Left renal cortex interstitium (tissue), 4 donors: ENCODE results near the gene DUSP16. TPM values are rescaled to one million over a fixed set of nuclear protein-coding genes. Genes with fewer than 3 reads are reported as not detected.
"Not testable (repeated sequence)": the region's sequence is repeated elsewhere in the genome, so short reads cannot be mapped to it uniquely, and the experiment has no call there.

ENCODE experiments used
- DNase-seq, 4 donors: peaks; one replicate each; pipeline ENCODE4 v3.0.0-alpha.2; 2013; ENCODE audit warnings: low read depth in 4 of 4, low spot score in 2 of 4, missing footprints in 1 of 4
- polyA plus RNA-seq, 4 donors: library from polyadenylated mRNA; unstranded; fragments of 120-200 nt; gene quantifications; one replicate each; pipeline ENCODE4 v1.2.1, GENCODE V29; 2013; ENCODE audit not compliant: insufficient read length in 4 of 4

The DUSP16 gene
- polyA plus RNA-seq, 4 donors, result 23.8 to 27.7 (median 25.7) TPM

DNA sequence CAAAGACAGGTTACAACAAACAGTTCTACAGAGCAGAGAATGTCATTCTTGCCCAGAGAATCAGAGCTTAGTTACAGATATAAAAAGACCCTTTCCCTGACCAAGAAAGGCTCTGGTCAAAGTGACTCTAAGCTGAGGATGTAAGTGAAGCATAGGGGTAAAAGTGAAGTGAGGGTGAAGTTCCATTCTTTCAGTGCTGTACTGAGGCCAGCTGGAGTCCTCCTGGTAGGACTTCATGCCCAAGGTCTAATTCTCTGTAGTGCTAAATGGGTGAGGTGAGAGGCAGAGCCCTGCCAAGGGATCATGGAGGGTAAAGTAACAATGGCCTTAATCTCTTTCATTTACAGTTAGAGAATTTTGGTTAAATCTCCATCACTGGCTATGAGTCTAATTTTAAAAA is 38.5 kb downstream of the DUSP16 start:
- DNase-seq, result no peak

DNA sequence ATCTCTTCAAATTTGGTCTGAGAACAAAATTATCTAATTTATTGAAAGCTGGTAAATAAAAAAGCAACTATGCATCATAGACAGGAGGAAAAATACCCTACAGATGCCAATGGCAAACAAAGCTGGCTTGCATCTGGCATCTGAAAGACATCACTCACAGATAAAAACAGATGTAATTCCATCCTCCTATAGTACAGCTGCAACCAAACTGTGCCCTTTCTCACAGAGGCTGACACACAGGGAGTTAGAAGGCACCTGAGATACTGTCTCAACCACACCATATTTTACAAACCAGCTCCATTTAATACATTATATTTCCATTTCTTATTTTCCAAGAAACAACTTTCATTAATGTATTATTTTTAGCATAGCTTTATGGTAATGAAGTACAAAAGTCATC is 39.4 kb downstream of the DUSP16 start:
- DNase-seq, result no peak

DNA sequence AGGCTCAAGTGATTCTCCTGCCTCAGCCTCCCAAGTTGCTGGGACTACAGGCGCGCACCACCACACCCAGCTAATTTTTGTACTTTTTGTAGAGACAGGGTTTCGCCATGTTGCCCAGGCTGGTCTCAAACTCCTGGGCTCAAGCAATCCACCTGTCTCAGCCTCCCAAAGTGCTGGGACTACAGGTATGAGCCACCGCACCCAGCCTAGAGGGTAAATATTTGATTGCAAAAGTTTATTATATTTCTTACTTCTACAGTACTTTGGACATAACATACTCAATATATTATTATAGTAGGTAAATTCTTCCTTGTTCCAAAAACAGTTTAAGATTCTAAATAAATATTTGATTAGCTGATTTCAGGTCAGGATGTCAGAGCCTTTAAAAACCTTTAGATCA is 40.0 kb downstream of the DUSP16 start:
- DNase-seq, result not testable (repeated sequence)

DNA sequence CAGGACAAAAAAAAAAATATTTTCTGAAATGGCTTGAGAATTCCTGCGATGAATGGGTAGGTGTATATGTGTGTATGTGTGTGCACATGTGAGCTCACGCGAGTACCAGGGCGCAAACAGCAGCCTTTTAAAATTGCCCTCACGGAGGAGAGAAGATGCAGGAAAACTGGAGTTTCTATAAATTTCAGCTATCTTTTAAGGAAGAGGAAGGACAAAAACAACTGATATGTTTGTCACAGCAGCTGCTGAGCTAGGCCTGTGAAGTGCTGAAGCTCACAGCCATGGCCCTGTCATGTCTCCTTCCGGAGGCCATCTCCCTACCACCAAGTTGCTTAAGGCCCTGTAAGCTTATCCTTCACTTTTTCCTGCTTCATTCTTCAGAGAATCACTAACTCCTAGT is 40.8 kb downstream of the DUSP16 start:
- DNase-seq, result no peak

DNA sequence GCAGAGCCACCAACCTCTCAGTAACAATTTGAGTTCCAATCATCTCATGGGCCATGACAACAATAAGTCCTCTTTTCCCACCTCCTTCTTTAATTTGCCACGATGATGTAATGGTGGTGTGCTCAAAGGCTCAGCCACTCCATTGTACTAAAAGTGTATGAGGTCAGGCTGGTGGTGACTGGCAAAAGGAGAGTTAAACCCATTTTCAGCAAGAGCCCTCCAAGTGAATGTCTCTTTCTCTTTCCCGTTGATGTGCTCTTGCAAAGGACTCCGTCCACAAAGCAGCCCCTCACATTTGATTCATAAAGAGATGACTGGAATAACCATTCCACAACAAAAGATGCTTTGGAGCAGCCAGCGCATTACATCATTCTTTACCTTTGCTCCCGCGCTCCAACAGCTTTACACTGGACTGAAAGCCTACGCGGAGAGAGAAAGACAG is 41.6 kb downstream of the DUSP16 start:
- DNase-seq, result no peak

DNA sequence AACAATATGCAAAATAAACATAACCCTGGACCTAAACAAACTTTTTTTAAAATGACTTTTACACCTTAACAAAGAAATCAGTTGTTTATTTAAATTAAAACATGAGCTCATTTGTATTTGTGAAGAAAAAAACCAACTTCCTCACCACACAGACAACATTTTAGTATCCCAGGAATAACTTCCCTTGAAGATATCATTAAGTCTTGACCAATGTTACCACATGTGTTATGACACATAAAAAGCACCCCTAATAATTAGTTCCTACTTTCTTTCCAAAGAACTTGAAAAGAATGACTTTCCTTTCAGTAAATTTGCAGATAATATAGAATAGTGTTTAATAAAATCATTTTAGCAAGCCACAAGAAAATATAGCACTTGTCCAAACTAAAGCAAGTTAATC is 42.4 kb downstream of the DUSP16 start:
- no peak for DNase-seq

DNA sequence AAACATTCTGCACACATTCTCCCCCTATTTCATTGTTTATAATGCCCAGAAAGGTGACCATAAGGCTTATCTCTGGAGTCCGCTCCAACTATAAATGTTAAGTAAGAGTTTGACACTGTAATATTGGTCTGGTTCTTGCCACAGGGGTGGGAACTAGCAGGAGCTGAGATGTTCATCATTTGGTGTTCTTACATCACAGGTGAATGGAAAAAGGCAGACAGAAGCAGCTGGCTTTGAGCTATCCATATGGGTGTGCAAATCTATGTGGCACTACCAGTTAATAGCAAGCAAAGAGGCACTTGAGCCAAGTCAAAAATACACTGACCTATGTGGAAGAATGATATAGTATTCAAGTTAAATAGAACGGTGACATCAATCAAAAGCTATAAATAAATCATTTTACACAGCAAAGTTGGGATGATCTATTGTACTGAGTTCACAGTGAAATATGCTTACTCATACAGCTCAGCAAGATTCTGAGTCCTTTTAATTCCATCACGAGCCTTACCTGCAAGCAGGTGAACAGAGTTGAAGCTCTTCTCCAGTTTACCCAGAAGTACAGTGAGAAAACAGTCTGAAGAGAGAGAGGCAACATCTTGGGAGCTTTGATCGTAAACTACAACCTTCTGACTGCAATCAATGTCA is 43.2 kb downstream of the DUSP16 start:
- DNase-seq, result no peak

DNA sequence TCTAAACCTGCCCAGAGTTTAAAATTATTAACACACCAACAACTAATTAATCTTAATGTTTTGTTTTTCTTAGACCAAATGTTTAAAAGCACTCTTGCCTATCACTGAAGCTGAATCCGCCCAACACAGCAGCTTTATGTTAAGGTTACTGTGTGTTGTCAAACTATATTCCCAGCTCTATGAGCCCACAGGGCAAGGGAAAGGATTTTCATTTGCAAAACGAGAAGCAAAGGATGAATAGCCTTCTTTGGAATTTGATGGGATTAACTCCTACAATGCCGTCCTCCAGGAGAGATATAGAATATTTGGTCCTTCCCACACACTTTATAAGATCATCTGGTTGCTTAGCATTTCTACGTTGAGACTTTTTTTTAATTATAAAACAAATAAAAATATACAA is 43.7 kb downstream of the DUSP16 start:
- no peak for DNase-seq

DNA sequence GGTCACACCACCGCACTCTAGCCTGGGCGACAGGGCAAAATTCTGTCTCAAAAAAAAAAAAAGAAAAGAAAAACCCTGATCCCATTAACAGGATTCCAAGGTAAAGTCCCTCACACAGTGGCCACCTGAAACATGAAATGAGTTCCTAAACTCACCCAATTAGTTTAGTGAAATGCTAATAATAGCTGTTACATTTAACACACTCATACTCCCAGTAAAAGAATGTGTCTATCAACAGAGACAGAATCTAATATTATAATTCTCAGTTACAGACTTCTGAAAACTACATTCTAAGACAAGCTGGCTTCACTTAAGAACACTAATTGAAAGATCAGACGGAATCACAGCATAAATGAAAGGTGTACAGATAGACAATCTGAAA is 44.2 kb downstream of the DUSP16 start:
- DNase-seq, result no peak

DNA sequence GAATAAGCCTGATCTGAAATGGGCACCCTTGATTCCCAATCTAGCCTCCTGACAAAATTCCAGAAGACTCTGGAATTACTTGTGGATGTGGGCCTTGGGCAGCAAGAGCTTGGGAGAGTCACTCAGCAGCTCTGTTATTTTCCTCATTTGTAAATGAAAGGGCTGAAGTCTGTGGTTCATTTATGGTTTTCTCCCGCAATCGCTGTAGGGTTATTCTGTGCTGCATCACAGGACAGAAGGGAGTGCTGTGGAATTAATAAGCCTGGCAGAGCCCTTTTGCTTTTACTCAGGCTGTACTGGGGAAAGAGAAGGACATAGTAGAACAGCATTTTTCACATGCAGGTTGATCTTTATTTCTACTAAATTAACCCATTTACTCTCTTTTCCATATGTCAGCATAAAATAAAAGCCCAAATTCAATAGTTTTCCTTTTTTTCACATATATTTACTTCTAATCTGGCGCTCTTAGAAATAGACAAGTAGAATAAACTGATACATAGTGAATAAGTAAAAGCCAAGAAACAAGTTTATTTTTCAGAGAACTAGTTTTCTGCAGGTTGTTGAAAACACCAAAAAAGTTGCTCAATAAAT is 49.2 kb downstream of the DUSP16 start:
- no peak for DNase-seq

DNA sequence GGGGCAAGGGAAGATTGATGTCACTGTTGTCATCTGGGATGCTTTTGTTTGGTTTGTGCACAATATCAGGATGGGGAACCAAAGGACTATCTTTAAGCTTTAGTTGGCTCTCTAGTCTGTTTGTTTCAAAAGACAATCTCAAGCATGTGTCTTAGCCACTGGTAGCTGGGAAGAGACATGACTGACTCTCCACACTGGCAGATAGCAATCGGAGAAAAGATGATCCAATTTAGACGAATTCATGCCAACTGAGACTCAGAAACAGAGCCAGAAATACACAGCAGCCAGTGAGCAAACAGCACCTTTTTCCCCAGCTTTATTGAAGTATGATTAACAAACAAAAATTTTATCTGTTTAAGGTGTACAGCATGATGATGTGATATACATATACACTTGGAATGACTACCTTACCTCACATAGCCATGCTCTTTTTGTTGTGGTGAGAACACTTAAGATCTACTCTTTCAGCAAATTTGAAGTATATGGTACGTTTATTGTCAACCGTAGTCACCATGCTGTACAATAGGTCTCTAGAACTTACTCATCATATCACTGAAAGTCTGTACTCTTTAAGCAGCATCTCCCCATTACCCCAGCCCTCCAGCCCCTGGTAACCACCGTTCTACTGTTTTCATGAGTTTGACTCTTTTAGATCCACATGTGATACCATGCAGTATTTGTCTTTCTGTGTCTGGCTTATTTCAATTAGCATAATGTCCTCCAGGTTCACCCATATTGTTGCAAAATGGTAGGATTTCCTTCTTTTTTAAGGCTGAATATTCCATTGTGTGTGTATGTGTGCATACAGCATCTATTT is 50.6 kb downstream of the DUSP16 start:
- DNase-seq, result no peak

DNA sequence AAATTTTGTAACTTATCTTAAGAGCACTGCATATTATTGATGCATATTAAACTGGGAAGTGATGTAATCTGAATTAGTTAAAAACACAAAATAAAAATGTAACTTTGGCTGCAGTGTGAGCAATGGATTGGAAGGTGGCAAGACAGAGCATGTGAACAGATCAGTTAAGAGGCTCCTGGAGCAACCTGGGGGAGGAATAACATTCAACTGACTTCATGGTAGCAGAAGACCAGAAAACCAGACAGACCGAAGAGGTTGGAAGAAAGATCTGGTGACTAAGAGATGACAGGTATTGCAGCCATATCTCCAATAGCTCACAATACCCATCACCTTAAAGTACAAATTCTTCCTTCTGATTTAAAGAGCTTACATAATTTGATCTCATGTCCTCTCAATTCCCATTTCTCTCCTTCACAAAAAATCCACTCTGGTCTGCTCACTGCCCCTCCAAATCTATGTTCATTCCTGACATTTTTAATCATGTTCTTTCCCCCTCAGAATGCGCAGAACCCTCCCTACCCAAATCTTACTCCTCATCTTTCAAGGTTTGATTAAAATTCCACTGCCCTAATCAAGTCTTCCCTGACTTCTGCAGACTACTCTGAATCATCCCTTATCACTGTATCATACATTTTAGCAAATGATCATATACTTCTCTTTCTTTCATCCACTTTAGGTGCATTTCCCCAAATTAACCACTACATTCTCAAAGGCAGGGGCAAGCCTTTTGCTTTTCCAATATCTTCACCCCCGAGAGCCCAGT is 51.5 kb downstream of the DUSP16 start:
- DNase-seq, result no peak

DNA sequence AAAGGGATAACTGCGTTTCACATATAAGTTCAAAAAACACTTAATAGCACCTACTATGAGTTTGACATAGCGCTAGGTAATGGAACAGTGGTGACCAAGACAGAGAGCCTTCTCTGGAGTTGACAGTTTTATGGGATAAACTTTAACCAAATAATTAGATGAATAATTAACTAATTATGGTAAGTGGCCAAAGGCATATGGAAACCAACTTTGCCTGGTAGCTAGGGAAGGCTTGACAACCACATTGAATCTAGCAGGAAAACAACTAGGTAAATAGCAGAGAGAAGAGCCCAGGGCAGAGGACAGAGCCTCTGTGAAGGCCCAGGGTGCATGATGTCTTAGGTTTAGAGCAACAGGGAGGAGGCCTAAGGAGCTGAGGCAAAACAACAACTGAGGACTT is 52.1 kb downstream of the DUSP16 start:
- DNase-seq, result no peak

DNA sequence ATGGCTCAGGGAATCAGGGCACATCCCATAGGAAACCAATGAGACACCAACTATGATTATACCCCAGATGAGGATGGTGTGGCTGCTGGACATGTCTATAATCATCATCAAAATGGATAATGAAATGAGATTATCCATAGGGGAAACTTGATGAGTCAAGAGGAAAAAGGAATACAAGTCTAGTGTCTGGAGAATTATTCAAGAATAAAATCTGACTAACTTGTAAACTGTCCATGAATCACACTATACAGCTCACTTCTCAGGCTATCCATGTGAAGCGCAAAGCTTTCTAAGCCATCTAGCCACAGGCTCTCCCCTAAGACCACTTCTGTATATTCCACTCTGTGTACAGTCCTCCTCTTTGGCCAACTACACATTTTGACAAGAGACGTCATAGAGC is 52.5 kb downstream of the DUSP16 start:
- DNase-seq, result no peak

DNA sequence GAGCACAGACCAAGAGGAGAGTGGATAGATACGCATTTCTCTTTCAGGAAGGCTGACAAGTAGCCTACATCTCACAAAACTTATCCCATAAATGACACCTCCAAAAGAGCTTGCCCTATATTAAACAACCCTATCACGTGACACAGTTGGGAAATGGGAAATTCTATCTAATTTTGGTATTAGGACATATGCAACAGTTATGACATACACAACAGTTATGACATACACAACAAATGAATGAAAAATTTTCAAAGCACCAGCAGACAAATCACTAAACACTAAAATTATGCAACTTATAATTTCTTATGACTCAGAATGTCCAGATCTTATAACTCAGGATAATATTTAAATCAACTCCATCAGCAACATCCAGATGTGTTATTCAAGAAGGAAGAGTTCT is 54.1 kb downstream of the DUSP16 start:
- no peak for DNase-seq

DNA sequence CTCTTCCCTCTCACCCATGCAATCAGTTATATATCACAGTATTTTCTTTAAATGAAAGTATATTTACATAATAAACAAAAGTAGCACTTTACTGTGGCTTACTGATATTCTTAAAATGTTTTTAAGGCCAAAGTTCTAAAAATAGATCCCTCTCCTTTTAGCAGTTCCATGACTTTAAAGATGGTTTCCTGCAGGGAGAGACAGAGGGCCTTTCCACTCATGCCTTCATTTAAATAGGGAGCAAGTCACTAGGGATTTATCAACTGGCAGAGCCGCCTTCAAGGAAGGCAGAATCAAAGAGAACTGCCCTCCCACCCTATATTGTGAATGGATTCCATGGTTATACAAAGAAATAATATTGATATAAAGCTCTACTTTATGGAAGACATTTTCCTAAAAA is 55.5 kb downstream of the DUSP16 start:
- no peak for DNase-seq

DNA sequence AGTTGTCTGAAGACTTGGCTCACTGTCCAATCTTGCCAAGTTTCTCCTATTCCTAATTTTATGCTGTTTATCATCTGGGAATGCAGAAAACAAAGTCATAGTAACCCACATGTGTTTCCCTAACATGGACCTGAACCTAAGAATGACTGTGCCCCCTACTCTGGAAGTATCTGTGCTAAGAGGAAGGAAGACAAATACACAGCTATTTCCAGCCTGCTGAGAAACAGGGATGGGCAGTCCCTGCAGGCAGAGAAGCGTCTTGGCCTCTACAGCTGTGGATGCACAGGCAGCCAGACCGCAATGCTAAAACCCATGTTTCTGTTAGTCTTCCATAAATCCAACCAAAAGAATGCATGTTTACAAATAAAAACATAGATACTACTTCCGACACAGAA is 56.2 kb downstream of the DUSP16 start:
- peak in 1 of 4 donors; percentile 21 for DNase-seq

DNA sequence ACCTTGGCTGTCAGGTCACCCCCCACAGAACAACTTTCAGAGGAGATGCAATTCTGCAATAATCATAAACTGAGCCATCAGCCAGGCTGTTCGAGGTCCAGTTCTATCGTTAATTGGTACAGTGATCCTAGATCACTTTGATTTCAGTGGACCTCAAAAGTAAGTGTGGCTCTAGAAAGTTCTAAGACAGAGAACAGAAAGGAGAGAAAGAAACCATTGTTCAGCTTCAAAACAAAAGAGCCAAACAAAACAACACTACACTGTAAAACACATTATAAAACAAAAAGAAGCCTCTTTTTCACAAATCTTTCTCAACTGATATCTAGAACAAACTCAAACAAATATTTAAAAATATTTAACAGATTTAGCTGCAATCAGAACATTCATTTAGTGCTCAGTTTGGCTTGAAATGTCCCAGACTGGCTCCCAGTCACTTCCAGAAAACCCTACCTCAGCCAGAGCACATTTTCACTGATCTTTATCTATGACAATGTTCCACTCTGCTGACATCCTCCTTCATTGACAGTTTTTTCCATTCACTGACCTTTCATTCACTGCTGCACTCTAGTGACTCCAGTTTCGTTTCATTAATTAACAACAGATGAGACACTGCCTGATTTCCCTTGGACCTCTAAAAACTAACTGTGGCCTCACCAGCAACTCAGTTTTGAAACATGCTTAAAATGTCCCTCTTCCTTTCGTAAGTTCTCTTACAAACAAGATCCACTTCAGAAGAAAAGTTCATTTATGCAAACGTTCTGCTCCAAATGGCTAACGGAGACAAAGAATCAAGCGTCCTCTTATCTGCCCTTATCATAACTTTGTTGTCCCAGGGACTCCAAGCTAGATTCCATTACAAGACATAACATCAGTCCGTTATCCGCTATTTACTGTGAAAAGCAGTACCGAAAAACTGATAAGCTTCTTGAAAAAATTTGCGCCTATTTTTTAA is 56.8 kb downstream of the DUSP16 start:
- DNase-seq, result no peak

DNA sequence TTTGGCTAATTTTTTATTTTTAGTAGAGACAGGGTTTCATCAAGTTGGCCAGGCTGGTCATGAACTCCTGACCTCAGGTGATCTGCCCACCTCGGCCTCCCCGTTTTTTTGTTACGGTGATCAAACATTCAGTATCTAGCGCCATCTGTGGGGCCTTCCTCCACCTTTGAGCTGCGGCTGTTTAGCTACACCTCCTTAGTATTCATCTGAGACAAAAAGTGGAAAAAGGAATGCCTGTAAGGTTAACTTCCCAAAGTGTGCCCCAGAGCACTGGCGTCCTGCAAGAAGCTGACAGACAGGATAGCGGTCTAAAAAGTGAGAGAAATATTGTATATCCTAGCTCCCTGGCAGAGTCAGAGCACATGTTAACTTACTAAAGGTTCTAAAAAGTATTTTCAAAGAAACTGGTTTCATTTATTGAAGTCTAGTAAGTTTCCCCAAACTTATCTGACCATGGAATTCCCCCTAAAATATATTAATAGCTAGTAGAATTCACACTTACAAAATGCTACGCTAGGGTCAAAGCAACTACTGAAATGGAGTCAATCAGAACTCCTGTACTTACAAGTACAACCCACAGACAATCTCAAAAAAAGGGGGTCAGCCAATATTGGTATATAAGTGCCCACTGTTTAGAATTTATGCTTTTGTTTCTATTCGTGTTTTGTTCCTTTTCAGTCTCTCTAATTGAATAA is 59.1 kb downstream of the DUSP16 start:
- DNase-seq, result no peak

DNA sequence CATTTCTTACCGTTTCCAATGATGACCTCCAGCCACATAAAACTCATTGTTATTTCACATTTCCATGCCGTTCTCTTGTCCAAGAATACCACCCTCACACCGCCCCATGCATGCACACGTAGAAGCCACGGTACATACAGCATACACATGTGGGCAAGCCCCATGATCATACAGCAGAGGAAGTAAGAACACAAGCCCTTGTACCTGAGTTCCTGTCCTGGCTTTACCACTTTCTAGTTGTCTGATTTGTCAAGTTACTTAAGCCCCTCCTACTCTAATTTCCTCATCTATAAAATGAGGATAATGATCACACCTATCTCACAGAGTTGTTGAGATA is 59.9 kb downstream of the DUSP16 start:
- DNase-seq, result no peak
